Measurements from ENCODE around the gene FADS3.

The FADS3 gene

DNA sequence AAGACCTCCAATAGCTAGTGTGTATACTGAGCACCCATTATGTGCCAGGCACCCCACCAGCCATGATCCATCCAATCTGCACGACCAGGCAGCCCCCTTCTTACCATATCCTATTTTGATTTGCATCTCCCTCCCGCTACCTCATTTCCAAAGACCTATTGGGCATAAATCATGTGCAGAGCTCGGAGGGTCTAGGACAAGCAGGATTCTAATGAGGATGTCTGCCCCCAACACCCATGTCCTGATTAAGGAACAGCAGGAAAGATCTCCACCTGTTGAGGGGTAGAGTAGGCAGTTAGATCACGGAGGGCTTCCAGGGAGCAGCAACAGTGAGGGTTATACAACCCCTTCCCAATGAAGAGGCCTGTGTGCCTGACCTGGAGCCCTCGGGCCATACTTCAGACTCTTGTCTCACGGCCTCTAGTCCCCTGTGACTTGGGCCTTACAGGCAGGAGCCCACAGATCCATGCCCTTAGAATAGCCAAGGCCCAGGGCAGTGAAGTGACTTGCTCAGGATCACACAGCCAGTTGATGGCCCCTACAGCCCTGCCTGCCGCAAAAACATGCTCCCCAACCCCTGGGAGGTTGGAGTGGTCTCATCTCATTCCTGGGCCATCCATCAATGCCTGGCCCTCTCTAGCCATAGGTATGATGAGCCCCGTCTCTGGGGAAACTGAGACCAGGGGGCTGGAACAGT is 22.5 kb upstream of the FADS3 start:
- DNase-seq = no peak

DNA sequence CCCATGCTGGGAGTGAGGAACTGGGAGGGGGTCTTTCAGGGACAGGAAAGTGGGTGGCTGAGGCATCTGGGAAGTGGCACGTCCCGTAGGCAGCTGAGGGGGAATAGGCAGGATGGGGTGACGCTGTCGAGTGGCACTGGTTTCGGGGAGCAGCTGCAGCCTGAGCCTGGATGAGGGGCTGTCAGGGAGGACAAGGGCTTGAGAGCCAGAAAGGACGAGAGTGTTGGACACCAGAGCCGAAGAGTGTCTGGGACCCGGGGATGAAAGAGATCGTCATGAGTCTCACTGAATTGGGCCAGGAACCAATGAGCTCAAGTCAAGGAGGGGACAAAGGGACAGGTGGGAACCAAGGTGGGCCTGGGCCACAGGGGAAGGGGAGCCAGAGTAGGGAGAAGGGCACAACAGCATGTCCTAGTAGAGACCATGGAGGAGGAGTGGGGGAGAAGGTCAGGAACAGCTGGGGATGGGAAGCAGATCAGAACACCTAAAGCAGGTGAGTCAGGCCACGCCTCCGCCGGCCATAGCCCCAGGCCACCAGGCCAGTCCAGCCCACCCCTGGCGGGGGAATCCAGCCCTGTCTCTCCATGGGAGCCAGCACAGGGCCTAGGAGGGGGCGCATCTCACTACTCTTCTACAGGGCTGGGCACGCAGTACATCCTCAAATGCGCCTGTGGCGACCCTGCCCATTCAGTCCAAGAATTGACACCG is 21.8 kb upstream of the FADS3 start:
- DNase-seq = no peak

DNA sequence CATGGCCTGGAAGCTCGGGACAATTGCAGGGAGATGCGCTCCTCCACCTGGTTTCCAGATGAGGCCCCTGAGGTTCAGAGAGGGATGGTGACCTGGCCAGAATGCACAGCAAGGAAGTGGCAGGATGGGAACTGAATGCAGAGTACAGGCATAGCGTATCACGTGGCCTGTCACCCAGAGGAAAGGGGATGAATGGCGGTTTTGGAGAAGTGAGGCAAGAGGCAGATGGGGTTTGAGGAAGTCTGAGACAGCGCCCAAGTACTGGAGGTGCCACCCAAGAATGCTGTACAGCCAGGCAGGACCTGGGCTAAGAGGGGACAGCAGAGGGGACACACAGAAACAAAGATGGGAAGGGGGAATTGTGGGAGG is 21.2 kb upstream of the FADS3 start:
- DNase-seq = no peak

DNA sequence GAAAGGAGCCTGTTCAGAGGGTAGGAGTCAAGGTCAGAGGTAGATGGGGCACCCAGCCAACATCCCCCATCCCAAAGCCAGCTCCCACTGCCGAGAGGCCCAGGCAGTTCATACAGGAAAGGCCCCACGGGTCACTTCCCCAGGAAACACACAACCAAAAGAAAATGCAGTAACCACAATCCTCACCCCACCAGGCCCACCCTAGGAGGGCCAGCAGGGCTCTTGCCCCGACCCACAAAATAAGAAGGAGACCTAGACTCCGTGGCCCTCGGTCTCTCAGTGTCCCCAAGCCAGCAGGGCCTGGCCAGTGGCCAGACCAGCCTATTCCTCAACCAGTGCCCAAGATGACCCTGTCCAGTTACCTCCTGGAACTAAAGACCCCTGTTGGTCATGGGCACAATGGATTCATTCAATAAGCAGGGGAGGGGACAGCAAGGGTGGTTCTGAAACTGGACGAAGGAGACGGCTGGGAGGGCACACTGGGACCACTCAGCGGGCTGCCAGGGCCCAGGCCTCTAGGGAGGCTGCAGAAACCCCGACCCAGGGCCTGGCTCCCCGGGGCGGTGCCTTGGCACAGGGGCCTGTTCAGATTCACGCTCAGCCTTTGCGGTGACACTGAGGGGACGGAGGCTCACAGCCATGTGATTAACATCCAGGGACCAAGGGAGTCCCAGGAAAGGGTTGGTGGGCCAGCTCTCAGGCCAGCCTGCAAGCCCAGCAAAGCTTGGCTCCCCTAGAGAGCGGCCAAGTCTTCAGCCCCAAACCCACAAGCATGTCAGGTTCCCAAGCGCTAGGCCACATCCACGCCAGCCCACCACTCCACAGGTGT is 20.6 kb upstream of the FADS3 start:
- no peak for DNase-seq

DNA sequence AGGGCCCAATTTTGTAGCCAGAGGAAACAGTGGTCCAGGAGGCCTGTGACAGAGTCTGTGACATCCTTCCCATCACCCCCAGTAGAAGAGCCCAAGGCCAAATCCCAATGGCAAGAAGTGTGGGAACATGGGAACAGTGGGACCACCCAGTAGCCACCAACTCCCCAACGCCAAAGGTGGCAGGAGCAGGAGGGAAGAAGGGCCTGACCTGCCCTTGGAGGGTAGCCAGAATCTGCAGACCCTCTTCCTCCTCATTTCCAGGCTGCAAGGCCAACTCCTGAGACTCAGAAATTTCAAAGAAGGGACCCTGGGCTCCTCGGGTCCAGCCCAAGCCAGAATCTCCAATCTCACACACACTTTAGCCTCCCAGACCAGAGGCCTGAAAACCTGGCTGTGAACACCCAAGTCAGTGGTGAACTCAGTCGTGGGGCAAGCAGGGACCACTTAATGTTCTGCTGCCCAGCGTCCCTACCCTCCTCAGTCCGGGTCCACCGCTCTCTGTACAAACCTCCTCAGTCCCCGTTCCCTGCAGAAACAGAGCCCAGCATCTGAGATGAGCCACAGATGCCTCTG is 19.9 kb upstream of the FADS3 start:
- DNase-seq = no peak

DNA sequence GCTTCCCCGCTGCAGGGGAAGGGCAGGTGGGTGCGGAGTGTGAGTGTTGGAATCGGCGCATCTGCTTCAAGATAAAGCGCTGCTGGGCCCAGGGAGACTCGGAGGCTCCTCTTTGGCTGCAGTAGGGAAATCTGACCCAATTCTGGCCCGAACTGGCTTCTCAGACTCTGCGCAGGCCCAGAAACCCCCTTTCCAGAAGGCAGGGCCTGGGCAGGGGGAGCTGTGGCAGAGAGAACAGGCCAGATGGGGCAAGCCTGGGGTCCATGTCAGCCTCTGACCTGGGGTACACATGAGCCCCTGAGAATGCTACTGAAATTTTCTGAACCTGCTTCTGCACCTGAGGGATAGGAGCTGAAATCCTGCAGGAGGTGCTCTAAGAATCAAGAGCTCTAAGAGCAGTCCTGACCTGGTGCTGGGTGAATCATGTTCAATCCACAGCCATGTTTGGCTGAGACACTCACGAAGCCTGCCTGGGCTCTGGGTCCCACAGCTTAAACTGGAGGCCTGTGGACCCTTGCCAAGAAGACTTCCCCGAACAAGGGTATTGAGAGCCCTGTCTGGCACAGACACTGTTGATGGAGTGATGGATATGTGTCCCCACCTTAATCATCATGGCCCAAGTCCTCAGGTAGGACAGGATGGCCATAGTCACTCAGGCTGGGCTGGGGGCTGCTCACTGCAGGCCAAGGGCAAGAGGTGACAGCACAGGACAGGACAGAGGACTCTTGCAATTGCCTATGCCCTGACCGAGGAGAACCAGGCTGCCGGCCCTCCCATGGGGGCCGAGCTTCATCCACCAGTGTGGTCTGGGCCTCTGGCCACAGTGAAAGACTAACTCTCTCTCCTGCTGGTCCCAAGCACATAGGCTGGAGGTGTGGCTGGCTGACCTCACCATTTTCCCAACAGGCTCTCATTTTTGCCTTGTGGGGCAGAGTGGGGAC is 19.1 kb upstream of the FADS3 start:
- DNase-seq = no peak

DNA sequence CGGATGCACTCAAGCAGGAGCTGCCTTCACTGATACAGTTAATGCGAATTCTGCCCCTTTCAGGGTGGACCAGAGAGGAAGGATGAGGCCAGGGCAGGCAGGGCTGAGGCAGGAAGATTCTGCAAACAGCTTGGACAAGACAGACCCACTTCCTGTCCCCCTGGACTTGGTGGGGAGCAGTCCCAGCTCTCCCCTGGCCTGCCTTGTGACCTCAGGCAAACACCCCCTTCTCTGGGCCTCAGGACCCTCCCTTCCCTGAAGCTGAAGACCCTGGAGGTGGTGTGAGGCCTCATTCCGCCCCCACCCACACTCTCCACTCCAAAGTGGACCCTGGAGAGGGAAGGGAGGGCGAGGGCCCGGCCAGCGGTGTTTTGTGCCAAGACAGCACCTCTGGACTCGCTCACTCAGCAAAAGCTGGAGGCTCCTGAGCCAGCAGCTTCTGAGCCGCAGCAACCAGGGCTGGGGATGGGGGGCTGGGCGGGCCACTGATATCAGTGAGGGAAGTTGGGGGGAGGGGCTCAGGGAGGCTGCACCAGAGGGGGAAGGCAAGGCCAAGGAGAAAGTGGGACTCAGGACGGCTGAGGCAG is 17.5 kb upstream of the FADS3 start:
- no peak for DNase-seq

DNA sequence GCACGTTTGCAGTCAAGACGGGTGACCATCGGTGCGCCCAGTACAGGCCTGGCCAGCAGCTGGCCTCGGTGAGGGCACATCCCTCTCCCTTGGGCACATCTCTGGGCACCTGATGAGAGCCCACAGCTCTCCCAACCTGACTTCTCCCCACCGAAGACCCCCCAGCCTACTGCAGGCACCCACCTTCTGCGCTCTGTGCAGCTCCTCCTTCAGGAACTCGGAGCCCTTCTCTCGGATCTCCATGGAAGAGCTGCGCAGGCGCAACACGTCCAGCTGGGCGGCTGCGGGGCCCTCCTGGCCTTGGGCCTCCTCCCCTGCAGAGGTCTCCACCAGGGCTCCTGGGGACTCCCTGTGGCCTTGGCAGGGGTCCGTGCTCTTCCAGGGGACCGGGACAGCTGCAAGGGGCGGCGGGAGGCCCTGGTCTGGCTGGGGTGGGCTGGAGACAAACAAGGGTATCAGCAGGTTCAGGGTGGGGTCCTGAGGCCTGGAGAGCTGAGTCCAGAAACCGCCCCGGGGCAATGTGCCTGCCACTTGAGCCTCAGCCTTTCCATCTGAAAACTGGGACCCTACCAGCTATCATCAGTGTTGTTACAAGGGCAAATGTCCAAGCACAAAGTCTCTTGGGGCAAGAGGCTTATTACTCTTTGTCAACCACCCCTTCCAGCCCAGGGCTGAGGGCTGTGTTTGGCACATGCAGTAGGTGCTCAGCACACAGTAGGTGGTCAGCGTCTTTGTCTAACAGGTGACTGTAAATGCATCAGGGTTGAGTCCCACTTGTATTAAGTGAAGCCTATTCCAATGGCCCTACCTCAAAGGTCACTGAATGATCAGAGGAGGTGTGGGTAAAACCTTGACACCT is 16.8 kb upstream of the FADS3 start:
- DNase-seq = no peak

DNA sequence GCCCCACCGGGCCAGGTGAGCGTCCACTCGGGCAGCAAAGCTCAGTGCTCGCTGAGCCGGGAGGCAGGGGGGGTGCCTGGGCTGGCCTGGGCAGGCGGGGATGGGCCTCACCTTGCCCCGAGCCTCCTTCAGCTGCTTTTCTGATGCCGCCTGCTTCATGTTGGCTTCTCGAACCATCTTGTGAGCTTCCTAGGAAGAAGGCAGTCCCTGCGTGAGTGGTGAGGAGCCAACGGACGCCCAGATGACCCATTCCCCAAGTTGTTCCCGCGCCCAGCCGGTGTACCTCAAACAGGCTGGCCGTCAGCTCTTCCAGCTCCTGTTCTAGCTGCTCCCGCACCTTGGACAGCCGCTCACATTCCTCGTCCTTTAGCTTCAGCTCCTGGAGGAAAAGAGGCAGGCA is 15.9 kb upstream of the FADS3 start:
- DNase-seq = no peak

DNA sequence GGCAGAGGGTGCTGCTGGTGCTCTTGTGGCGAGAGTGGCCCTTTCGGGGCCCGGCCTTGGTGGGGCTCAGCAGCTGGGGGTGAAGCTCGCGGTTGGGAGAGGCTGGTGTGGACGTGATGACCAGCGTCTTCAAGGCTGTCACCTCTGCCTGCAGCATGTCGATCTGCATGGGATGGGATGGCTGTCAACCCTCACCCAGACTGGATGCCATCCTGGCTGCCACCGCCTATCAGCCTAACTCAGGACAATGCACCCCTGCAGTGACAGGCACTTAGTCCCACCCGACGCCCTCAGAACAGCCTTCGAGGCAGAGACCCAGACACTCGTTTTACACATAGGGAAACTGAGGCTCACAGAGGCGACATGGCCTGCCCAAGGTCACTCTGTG is 15.2 kb upstream of the FADS3 start:
- DNase-seq = no peak

DNA sequence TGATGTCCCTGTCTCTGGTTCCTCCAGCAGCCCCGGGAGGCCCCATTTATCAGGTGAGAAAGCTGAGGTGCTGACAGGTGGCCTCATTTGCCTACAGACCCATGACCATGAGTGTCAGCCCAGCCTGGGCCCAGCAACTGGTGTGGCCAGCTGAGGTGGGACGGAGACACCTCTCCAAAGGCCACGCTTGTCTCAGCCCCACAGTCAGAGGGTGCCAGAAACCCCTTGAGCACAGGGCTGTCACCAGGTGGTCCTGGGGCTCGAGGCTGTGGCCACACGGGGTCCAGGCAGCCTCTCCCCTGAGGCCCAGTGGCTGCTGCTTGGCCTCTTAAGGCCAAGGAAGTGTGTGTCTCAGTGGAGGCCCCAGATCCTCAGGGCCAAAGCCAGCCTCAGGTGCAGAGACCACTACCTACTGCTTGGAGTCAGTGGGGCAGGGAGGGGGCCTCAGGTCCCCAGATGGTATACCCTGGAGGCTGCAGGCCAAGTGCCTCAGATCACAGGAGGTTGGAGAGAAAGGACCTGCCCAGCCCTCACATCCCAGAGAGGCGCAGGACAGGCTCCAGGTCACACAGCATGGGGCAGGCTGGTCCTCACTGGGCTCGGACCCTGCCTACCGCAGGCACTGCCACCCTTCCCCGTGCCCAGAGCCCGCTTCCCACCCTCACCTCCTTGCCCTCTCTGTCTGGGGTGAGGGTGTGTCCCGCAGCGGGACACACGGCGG is 14.6 kb upstream of the FADS3 start:
- DNase-seq = no peak

DNA sequence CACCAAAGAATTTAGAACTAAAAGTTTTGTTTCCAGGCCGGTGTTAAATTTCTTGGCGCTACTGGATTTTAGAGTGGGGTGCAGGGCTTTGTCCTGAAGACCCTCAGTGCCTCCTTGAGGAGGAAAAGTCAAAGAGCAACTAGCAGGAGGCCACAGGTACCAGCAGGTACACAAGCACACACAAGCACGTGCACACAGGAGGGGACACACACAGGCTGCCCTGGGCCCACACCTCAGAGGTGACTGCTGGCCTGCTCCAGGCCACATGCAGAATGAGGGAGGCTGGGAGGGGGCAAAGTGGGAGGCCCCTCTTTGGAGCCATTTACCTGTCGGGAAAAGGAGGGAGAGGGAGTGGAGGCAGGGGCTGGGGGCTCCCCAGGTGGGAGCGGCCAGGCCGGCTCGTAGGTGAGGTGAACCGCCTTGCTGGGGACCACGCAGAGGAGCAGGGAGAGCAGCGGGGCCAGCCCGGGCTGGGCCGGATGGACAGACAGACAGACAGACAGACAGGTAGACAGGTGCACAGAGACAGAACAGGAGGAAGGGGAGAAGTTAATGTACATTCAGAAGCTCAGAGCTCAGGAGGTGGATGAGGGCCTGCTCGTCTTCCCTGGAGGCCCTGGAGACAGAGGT is 13.8 kb upstream of the FADS3 start:
- DNase-seq = no peak

DNA sequence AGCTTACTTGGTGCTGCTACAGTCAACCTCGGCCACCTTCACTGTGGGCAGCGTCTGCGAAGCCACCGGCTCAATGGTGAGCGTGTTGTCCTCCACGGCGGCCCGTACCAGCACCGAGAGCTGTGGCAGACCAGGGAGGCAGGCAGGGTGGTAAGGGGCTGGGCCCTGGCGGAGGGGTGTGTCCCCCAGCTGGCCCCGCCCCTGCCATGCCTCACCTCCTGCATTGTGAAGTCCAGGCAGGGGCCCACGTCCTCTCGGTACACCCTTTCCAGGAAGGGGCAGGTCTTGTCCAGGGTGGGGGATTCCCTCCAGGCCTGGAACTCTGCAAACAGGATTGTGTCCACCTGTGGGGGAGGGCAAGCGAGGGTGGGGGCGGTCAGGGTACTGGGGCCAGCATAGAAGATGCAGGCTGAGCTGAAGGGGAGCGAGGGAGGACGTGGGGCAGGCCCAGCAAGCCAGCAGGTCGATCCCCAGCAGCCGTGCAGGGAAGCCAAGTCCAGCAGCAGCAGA is 13.2 kb upstream of the FADS3 start:
- DNase-seq = peak; percentile 43

DNA sequence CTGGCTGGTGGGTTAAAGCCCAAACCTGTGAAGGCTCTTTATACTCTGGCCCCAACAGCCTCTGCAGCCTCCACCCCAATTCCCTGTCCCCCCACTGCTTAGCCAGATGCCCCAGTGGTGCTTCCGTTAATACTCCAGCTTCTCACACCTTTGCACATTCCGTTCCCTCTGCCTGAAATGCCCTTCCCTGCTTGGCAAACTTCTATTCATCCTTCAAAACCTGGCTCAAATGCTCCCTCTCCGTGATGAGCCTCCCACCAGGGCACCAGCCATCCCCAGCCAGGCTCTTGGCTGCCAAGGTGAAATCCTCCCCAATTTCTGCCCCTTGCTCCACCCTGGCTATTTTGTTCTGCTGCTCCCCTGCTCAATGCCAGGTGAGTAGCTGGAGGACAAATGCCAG is 12.5 kb upstream of the FADS3 start:
- no peak for DNase-seq

DNA sequence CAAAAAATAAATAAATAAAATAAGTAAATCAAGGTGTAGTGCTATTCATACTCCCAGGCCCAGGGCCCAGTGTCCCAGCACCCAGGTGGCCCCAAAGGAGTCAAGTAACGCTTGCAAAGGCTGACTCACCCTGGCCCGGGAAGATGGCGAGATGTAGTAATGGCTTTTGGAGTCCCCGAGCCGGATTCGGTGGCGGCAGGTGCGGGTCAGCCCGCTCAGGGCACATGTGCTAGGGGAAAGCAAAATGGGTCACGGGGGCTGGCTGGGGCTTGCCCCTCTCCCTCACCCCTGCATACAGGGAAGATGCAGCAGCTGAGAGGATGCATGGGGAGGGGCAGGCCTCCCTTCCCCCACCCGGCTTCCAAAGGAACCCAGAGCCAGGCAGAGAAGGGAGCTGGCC is 11.0 kb upstream of the FADS3 start:
- no peak for DNase-seq

DNA sequence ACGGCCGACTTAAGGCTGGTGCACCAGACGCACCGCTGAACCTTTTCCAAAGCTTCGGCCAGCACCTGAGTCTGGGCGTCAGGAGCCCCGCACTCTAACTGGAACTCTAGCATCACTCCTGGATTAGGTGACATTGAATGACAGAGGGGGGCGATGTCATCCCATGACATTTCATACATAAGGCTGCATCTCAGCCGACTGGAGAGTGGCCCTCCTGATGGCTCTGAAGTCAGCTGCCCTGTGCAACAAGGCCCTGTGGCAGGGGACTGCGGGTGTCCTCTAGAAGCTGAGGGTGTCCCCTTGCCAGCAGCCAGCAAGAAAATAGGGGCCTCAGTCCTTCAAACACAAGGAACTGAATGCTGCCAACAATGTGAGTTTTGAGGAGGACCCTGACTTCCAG is 10.1 kb upstream of the FADS3 start:
- DNase-seq = no peak

DNA sequence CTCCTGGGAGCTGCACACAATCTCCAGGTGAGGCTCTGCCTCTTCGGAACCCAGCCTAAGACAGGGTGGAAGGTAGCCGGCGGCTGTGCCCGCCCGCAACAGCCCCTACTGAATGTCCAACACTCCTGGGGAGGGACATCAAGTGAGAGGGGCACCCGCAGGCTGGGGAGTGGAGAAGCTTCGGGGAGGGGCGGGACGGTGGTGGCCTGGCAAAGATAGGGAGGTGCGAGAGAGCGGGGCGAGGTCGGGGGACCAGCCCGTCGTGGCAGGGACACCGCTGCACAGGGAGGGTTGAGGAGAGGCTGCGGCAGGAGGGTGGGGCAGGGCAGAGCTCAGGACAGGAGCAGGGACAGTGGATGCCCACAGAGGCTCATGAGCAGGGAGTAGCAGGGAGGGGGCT is 8.9 kb upstream of the FADS3 start:
- no peak for DNase-seq

DNA sequence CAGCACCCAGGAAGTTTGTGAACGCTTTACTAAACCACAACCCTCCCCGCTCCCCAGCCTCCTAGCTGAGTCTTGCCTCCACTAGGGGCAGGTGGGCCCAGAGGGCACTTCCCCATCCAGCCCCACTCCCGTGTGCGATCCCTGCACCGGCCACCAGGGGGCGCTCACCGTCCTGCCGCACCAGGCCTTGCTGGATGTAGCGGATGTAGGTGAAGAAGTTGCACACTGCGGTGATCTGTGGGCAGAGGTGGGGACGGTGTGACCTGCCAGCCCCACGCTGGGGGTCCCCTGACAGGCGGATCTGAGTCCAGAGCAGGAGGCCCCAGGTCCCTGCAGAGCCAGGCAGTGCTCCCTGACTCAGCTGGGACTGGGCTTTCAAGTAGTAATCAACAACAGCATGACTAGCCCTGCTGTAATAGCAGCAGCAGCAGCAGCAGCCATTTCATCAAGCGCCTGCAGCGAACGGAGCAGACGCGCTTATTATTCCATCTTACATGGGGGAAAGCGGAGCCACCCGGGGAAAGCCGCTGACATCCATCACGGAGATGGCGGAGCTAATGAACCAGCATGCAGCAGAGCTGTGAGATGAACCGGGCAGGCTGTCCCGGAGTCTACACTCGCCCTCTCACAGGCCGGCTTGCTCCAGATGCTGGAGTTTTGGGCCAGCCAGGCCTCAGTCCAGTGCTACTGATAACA is 7.9 kb upstream of the FADS3 start:
- peak; percentile 96 for DNase-seq

DNA sequence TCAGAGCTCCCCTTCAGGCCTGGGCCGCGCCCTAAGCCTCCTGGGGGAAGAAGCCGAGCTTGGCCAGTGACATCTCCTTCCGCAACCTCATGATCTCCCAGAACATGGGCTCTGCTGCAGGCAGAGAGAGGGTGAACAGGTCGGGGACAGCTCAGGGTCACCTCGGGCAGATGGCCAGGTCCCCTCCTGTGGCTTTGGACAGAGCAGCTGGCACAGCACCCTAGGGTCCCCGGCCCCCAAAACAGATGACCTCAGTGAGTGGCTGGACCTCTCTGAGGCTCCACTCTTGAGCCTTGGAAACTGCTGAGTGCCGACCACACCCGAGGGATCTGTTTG is 6.9 kb upstream of the FADS3 start:
- DNase-seq = no peak

Data from activated CD4-positive, alpha-beta T cell treated with anti-CD3 and anti-CD28 coated beads for 48 hours (primary cell).